ENCODE data around the gene TRIP12.
A peak's percentile ranks its signal among the peaks of the same experiment; 100 is the strongest.
"Not testable (repeated sequence)": the region's sequence is repeated elsewhere in the genome, so short reads cannot be mapped to it uniquely, and the experiment has no call there.

TRIP12 gene

DNA sequence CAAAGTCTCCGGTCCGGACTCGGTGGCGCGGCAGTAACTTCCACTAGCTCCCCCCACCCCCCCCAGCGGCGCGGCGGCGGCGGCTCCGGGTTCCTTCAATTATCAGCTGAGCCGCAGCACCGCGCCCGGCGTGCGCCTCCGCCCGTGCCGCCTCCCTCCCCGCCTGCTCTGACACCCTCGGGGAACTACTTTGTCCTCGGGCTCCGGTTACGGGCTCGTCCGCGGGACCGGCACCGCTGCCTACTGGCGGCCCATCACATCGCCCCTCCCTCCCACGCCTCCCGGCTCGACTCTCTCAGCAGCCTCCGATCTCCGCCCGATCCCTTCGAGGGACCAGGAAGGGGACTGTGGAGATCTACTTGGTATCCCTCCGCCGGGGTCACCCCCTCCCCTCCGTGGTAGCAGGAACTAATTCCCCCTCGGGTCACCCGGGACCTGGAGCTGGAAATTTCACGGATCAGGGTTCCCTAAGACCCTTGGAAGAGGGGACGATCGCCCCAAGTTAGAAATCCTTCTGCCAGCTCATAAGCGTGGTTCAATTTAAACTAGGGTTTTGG is at the start of gene TRIP12:
Gene TRIP12 (minus strand): TSS at position 118 of the 557 bp plus-strand sequence. CDS start 41,930 bp downstream, outside the sequence.
- DNase-seq: peak; percentile 95

DNA sequence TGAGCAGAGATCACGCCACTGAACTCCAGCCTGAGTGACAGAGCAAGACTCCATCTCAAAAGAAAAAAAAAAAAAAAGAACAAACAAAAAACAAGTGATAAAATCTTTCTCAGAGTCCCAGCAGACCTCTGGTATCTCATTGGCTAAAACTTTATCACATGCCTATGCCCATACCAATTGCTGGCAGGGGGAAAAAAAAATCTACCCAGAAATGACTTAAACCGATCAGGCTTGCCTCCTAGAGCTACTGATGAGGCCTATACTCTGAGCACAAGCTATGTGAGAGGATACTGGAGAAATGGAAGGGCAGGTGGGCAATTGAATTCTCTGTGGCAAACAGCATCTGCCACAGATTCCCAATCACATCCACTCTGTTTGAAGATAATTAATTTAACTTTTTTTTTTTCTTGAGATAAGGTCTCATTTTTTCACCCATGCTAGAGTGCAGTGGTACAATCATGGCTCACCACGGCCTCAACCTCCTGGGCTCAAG is 49.5 kb upstream of the TRIP12 start:
- DNase-seq: no peak

DNA sequence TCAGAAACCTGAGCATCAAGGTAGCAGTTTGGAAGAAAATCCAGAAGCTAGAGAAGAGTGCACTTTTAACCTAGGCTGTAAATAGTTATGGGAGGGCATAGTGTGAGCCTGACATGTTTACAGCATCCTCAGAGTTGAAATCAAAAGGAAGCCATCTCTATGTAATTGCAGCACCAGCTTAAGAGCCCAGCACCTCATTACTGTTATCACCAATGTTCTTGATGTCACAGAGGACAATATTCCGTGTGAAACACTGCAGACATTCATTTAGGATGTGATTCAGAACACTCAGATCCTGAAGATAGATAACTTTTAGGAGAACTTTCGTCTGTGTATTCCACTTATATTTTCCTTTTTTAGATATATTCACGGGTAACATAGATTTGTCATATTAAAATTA is 48.6 kb upstream of the TRIP12 start:
- no peak for DNase-seq

DNA sequence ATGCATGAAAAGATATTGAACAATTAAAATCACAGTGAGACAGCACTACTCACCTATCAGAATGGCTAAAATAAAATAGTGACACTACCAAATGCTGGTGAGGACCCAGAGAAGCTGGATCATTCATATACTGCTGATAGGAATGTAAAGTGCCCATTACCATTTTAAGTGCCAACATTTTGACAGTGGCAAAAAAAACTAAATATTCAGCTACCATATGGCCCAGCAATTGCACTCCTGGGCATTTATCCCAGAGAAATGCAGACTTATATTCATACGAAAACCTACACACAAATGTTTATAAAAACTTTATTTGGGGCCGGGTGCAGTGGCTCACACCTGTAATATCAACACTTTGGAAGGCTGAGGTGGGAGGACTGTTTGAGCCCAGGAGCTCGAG is 48.1 kb upstream of the TRIP12 start:
- no peak for DNase-seq

DNA sequence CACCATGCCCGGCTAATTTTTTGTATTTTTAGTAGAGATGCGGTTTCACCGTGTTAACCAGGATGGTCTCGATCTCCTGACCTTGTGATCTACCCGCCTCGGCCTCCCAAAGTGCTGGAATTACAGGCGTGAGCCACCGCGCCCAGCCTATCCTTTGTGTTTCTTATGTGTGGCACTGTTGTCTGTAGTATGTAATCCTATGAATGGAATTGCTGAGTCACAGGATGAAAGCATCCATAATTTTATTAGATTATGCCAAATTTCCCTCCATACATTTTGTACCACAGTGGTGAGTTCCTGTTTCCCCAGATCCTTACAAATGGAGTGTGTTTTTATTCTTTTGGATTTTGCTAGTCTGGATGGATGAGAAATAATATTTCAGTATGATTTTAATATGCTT is 41.8 kb upstream of the TRIP12 start:
- DNase-seq: not testable (repeated sequence)

DNA sequence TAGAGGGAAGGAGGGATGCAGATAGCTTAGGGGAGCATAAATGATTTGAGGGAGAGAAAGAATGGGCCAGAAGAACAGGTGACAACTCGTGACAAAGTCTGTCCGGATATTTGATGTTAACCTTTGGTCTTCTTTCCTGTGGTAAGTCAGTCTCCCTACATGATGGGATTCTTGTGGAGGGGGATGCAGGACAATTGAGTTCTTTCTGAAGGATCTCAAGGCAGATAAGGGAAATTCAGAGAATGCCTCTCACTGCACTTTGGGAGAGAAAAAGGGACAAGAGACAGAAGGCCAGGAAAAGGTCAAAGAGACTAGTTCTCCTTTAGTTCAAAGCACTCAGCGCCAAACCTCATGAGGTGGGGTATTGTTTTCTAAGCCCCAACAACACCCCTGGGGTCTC is 34.7 kb upstream of the TRIP12 start:
- DNase-seq: no peak

DNA sequence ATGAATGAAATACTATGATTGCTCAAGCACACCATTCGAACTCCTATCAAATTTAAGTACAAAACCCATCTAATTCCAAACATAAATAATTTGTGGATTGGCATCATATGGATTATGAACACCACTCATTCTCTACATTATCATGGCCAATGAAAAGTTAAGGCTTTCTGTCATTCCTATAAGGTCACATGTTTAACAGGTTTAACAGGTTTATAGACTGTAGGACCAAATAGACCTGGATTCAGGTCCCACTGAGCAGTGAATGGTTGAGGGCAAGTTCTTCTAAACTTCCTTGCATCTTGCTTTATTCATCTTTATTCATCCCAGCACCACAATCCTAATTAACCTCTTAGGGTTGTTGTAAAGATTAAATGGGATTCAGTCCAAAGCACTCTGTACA is 33.9 kb upstream of the TRIP12 start:
- no peak for DNase-seq

DNA sequence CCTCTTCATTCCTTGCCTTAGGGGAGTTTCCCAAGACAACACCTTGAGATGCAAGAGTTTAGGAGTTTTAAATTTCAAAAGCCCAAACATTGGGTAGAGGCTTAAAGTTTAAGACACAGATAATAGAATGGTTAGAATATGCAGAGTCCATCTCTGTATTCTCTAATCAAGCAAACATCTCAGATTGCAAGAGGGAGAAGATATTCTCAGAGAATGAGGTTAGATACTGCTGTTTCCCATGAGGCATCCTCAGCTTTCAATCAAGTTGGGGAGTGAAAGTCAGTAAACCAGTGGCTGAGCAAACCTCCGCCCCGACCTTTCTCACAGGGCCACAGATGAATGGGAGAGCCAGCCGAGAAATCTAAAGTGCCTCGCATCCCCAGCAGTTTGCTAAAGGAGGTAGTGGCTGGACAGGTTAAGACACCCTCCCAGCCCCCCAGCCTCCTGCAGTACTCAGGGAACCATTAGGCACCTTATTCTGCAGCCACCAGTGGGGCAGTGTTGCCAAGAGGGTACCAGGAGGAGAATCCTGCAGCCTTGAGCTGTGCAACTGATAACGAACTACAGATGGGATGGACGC is 30.5 kb upstream of the TRIP12 start:
- DNase-seq: no peak

DNA sequence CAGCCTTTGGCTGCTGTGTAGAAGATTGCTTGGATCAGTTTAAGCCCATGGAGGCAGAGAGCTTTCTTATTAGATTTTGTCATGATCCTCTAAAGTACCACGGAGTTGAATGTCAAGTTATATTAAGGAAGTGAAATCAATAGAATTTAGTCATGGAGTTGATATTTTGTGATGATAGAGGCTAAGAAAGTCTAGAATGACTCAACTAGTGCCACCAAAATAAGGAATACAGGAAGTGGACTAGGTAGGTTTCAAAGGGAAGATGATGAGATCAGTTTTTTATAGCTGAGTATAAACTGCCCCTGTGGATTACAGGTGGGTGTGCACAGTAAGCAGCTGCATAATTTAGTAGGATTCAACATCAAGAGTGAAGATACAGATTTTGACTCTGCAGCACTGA is 25.7 kb upstream of the TRIP12 start:
- no peak for DNase-seq

DNA sequence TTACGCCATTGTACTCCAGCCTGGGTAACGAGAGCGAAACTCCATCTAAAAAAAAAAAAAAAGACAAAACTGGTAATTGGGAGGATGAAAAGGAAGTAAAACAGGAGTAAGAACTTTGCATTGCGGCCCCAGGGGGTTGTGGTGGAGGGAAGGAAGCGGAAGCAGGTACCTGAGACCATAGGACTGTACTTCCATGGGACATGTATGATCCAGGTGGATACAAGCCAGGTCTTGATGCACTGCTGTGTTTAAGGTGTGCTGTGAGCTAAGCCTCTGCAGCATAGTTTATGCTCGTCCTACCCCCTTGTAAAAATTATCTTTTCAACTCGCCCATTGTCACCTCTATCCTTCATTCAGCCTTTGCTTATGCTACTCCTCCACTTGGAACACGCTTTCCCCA is 24.2 kb upstream of the TRIP12 start:
- DNase-seq: no peak

DNA sequence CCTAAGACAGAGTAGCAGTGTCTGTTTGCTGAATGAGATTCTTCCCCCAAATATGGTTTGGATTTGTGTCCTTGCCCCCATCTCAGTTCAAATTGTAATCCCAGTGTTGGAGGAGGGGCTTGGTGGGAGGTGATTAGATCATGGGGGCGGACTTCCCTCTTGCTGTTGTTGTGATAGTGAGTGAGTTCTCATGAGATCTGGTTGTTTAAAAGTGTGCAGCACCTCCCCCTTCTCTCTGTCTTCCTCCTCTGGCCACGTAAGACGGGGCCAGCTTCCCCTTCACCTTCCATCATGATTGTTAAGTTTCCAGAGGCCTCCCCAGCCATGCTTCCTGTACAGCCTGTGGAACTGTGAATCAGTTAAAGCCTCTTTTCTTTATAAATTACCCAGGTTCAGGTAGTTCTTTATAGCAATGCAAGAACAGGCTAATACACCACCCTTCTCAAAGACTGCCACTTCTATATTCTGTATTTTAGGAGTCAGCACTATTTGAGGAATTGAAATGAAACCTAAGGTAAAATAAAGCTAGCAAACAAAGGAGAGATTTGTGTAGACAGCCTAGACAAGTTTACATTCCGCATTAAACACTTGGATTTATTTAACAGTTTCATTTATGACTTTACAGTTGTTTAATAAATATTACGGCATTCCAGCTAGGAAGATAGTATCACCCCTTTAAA is 22.1 kb upstream of the TRIP12 start:
- DNase-seq: no peak

DNA sequence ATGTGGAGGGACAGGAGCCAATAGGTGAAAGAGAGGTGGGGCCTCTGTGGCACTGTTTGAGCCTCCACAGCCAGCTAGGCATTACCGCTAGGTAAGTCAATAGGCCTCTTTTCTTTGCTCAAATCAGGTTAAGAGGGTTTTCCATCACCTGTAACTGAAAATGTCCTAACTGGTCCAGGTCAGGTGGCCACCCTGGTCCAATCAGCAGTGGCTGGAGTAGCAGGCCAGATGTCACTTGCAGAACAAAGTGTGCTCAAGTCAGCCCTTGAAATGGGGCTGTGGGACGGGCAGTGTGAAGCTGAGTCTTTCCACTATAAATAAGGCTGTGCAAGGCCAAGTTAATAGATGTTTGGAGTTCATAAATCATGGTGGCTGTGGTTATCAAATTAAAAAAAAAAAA is 21.4 kb upstream of the TRIP12 start:
- DNase-seq: no peak

DNA sequence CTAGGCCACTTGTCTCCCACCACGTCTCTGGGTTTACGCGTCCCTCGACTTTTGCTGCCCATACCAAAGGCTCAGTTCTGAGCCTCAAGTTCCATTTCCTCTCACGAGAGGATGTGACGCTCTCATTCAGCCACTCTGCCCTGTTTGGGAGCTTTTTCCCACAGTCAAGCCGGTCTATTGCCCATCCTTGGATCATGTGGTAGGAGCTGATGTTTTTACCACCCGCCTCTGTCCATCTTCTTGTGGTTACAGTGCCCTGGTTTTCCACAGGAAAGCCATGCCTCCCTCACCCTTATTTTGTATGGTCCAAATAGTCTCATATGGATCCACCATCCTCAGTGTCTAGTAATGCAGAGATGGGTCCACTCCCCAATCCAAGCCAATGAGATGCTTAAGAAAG is 20.9 kb upstream of the TRIP12 start:
- no peak for DNase-seq

DNA sequence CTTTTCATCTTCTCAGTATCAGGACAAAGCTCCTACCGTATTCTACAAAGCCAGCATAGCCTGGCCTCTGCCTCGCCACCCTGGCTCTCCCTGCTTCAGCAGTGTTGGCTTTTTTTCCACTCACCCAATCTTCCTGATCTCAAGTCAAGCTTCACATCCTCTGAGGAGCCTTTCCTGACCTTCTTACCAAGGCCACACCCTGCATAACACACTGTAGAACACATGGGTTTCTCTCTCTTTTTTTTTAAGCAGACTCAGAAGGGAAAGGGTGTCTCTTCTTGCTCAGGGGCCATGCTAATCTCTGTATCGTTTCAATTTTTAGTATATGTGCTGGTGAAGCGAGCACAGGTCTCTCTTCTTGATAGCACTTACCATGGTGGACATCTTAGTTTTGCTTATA is 15.7 kb upstream of the TRIP12 start:
- no peak for DNase-seq

DNA sequence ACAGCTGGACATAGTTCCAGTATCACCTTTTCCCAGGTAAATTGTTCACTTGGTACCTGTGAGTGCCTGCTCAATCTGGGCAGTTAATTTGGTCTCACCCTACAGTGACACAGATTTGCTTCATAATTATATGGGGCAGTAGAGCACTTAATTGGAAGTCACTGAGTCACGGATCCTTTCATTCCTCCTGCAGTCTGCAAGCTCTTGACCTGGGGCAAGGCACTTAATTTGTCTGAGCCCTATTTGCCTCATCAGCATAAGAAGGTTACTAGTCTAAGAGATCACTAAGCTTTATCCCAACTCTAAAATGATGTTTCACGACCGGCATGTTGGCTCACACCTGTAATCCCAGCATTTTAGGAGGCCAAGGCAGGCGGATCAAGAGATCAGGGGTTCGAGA is 9.4 kb upstream of the TRIP12 start:
- no peak for DNase-seq

DNA sequence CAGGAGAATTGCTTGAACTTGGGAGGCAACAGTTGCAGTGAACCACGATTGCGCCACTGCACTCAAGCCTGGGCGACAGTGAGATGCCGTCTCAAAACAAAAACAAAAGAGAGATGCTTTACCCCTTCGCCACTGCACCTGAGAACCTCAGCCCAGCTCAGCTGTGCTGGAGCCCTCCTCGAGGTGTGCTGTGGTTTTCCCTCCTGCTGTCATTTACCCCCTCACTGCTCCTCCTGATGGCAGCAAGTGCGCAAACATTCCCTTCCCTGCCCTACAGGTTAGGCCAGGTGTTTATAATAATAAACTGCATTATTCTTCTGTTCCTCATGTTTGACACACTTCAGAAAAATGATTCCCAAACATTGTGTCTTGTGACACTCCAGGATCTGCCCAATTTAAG is 8.8 kb upstream of the TRIP12 start:
- DNase-seq: no peak

DNA sequence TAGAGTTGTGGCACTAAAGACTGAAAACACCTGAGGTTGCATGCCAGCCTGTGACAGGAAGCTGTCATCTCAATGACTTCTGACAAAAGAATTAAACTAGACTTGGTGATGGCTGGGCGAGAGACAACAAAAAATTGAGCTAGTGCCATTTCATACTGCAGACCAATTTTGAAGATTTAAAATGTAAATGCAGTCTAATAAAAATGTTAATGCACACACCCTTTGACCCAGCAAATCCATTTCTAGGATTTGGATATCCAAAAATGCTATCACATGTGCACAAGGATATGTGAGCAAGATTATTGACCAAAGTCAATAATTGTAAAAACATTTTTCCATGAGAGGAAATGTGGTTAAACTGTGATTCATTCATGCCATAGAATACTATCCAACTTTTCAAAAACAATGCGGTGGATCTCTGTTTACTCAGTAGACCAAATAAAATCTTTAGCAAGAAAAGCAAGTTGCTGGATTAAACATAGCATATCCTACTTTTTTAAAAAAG is 6.1 kb upstream of the TRIP12 start:
- no peak for DNase-seq

DNA sequence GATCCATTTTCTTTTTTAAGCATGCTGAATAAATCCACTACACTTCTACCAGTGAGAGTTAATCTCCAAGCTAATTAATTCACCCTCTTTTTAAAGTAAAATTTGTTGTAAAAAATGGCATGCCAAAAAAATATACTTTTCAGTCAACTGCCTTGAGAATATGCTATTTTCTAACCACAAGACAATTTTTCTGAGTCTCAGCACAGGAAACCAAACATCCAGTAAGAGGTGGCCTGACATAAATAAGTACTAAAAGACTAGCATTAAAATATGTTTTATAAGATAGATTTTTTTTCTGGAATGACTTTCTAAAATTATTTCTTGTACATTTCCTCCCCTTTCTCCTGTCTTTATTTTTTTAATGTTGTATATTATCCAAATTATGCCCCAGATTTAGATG is 3.4 kb upstream of the TRIP12 start:
- no peak for DNase-seq

DNA sequence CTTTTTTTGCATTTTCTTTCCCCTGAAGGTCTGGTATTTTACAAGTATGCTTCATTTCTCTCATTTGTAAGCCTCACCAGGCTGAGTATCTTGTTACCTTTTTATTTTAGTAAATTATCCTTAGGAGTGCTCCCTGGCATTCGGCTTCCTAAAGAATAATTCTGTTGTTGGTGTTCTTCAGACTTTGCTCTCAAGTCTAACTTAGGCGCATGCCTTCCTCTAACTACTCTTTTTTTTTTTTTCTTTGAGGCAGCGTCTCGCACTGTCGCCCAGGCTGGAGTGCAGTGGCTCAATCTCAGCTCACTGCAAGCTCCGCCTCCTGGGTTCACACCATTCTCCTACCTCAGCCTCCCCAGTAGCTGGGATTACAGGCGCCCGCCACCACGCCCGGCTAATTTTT is 2.7 kb upstream of the TRIP12 start:
- not testable (repeated sequence) for DNase-seq

DNA sequence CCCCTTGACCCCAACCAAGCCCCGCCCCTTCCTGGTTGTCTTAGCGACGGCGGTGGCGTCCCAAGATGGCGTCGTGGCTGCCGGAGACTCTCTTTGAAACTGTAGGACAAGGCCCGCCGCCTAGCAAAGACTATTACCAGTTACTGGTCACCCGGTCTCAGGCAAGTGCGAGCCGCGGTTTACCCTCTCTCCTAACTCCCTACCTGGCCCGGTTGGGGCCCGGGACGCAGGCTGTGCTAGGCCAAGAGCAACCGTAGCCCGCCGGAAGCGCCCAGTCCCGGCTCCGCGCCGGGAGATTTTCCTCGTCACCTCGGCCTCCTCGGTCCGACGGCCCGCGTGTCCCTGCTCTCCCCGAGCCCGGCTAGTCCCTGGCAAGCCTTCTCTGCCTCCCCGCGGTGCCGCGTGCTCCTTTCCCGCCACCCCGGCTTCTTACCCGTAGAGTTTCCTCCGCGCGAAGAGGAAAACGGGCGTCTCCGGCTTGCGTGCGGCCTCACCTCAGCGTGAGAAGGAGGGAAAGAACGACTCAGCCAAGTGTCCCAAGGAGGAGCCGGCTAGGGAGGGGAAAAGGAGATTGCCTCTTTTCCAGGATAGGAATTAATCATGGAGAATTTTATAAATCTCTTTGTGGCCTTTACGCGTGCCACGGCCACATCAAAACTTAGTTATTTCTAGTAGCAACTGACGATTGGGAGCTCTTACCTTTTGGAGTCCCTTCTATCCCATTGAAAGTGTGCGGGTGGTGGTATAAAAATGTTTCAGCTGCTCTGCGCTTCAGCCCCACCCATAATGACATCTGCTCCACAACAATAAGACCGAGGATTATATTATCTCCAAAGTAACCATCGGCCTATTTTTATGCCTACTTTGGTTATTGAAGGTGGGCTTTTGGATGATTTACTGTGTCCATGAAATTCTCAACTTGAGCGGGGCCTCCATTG is 909 bp upstream of the TRIP12 start, which contains the start of gene FBXO36:
Gene FBXO36 (plus strand): TSS at position 55 of the 938 bp plus-strand sequence. CDS start 11 bp downstream, at position 66.
- peak; percentile 84 for DNase-seq

DNA sequence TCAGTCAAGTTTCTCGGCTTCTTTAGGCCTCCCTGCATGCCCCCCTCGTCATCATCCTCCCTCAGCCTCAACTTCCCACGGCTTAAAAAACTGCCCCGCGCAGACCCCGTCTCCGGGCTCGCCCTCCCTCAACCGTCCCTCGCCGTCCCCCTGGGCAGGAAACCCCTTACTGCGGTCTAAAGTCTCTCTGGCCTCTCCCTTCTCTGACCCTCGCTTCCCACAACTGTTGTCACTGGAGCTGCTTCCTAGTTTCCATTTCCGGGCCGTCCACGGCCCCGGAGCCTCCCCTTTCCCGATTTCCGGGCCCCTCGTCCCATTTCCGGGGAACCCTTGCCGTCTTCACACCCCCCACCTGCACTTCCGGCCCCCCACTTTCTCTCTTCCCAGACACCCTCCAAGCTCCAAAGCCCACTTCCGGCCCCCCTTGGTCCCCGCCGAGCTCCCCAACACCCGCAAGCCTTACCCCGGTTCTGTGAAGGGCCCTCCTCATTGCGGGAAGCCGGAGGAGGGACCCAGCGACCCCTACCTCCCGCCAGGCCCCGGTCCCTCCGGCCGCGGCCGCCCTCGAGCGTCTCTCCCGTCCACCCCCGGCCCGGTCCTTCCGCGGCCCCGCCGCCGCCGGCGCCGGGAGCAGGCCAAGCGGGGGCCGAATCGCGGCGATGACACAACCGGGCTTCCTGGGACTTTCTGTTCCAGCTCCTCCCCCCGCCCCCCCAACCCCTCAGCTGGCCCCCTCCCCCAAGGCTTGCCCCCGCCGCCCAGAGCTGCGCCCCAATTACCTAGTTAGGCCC is 513 bp downstream of the TRIP12 start:
- peak; percentile 32 for DNase-seq

DNA sequence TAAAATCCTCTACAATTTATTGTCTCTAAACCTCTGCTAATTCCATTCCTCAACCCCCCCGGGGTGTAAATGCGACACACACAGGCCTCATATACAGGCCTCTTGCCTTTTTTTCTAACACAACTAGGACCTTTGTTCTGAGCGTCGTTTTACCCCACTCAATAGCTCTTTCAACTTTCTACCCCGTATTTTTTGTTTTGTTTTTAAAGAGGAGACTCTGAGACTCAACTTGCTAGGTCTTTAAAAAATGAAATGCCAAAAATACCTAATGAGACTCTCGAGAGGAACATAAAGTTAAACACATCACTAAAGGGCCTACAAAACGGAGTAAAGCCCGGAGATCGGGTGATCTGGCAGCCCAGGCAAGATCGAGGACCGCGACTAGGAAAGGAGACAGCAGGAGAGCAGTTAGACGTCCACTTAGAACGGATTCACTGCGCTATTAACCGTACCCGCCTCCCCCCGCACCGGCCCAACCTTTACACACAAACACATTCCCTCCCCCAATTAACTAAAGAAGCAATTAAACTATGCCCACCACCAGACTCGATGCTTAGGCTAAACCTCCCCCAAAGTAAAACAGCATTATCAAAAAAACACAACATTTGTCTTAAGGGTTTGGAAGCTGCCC is 1.7 kb downstream of the TRIP12 start:
- DNase-seq: no peak
